OCI-LY1 (cell line): ENCODE measurements around the gene BLOC1S6.

ENCODE experiments used
- EZH2 ChIP-seq: fragments of 200-600 bp; sonication (generic), shearing (Covaris generic); IDR thresholded peaks from 2 replicates; pipeline ENCODE4 v1.8.0; 2017; ENCODE audit warnings: borderline replicate concordance, mixed run types, mild to moderate bottlenecking, antibody characterized with exemption, low read length, moderate library complexity, mixed read lengths
- TF ChIP-seq, protein P1 (sequence below): fragments of 200-600 bp; sonication (generic), shearing (Covaris generic); IDR thresholded peaks from 2 replicates; pipeline ENCODE4 v1.5.1; 2017; ENCODE audit warnings: mild to moderate bottlenecking, antibody characterized with exemption, low read length, moderate library complexity, mixed read lengths

- TF ChIP-seq, protein P1, sequence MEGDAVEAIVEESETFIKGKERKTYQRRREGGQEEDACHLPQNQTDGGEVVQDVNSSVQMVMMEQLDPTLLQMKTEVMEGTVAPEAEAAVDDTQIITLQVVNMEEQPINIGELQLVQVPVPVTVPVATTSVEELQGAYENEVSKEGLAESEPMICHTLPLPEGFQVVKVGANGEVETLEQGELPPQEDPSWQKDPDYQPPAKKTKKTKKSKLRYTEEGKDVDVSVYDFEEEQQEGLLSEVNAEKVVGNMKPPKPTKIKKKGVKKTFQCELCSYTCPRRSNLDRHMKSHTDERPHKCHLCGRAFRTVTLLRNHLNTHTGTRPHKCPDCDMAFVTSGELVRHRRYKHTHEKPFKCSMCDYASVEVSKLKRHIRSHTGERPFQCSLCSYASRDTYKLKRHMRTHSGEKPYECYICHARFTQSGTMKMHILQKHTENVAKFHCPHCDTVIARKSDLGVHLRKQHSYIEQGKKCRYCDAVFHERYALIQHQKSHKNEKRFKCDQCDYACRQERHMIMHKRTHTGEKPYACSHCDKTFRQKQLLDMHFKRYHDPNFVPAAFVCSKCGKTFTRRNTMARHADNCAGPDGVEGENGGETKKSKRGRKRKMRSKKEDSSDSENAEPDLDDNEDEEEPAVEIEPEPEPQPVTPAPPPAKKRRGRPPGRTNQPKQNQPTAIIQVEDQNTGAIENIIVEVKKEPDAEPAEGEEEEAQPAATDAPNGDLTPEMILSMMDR, result no peak
- TF ChIP-seq EZH2, result no peak
Observed at GRCh38 chr15:45635763-45636292, 48.6 kb downstream of the BLOC1S6 start.
